Omental fat pad (tissue), 4 donors: ENCODE measurements around the gene INSC. TPM values are rescaled to one million over a fixed set of nuclear protein-coding genes. Genes with fewer than 3 reads are reported as not detected.

ENCODE experiments used
- ATAC-seq: fragments of 150-250 bp; one replicate; pipeline ENCODE4 v1.9.1; 2016; ENCODE audit warnings: mild to moderate bottlenecking, moderate library complexity; ENCODE audit not compliant: low FRiP score
- DNase-seq: peaks from one replicate; pipeline ENCODE4 v3.0.0-alpha.2; 2019; ENCODE audit warnings: low spot score
- CTCF ChIP-seq, 3 donors: fragments of 450-650 bp; IDR thresholded peaks; one replicate each; pipeline ENCODE4 v1.5.1; 2016 to 2017; ENCODE audit warnings: antibody characterized with exemption in 3 of 3, mild to moderate bottlenecking in 3 of 3, moderate library complexity in 2 of 3
- total RNA-seq, 4 donors: library from RNA; depleted of rRNA; stranded (reverse); fragments of >200 nt; gene quantifications; one replicate each; pipeline ENCODE4 v1.1.0, GENCODE V29; 2016

Gene INSC
- total RNA-seq, 4 donors from 2014 or later: 3.0 TPM; not detected in 3

GRCh38 chr11:15119352-15119751, 4.6 kb downstream of the INSC start:
- ATAC-seq: no peak
- no peak for DNase-seq
- no peak for TF ChIP-seq CTCF (IDR thresholded peaks at IDR 0.05)

GRCh38 chr11:15119826-15120225, 5.1 kb downstream of the INSC start:
- no peak for TF ChIP-seq CTCF (IDR thresholded peaks at IDR 0.05)
- DNase-seq (no peak), ATAC-seq (no peak)

GRCh38 chr11:15123849-15124248, 9.1 kb downstream of the INSC start:
- no peak for TF ChIP-seq CTCF (IDR thresholded peaks at IDR 0.05)
- ATAC-seq (no peak), DNase-seq (no peak)

GRCh38 chr11:15124528-15124927, 9.8 kb downstream of the INSC start:
- DNase-seq: no peak
- no peak for ATAC-seq
- TF ChIP-seq CTCF (IDR thresholded peaks at IDR 0.05): no peak

- TF ChIP-seq CTCF (IDR thresholded peaks at IDR 0.05): no peak
- ATAC-seq (no peak), DNase-seq (no peak)
Observed at GRCh38 chr11:15127341-15127740, 12.6 kb downstream of the INSC start.

- TF ChIP-seq CTCF (IDR thresholded peaks at IDR 0.05): no peak
- ATAC-seq (no peak), DNase-seq (no peak)
Observed at GRCh38 chr11:15128621-15129020, 13.9 kb downstream of the INSC start.

- DNase-seq (no peak), ATAC-seq (no peak)
- no peak for TF ChIP-seq CTCF (IDR thresholded peaks at IDR 0.05)
Observed at GRCh38 chr11:15136166-15136565, 21.4 kb downstream of the INSC start.
